HepG2 (cell line): ENCODE results near the gene TMEM185B. TPM values are rescaled to one million over a fixed set of nuclear protein-coding genes. Genes with fewer than 3 reads are reported as not detected.
A peak's percentile ranks its signal among the peaks of the same experiment; 100 is the strongest.

Experiments
- AKAP8 ChIP-seq: sonication (generic); formaldehyde crosslinking; IDR thresholded peaks from 2 replicates; pipeline ENCODE4 v1.5.1; 2020; ENCODE audit warnings: mild to moderate bottlenecking, missing genetic modification reagents
- BORCS8-MEF2B ChIP-seq: sonication (generic); formaldehyde crosslinking; IDR thresholded peaks from 2 replicates; pipeline ENCODE4 v1.8.0; 2022; ENCODE audit warnings: mild to moderate bottlenecking, missing genetic modification reagents
- HMGA1 ChIP-seq: sonication (generic); formaldehyde crosslinking; conservative IDR thresholded peaks from 2 replicates; pipeline ENCODE4 v1.4.0; 2020; ENCODE audit warnings: missing genetic modification reagents
- HMGXB3 ChIP-seq: sonication (generic); formaldehyde crosslinking; IDR thresholded peaks from 2 replicates; pipeline ENCODE4 v1.4.0; 2020; ENCODE audit warnings: missing genetic modification reagents, borderline replicate concordance
- HOMEZ ChIP-seq: IDR thresholded peaks from 2 replicates; pipeline ENCODE4 v1.6.1; 2016; ENCODE audit warnings: low read depth
- MXD4 ChIP-seq: IDR thresholded peaks from 2 replicates; pipeline ENCODE4 v1.6.1; 2016; ENCODE audit warnings: mild to moderate bottlenecking, missing biosample characterization, missing genetic modification reagents
- NONO ChIP-seq, 2 experiments: fragments of 450-650 bp in 1 of 2; sonication (generic) in 1 of 2; formaldehyde crosslinking in 1 of 2; IDR thresholded peaks in 1 of 2; conservative IDR thresholded peaks in 1 of 2; 2 replicates each; pipeline versions ENCODE4 v1.6.1 to v1.8.0; 2017 to 2022; ENCODE audit warnings: mild to moderate bottlenecking in 1 of 2, missing genetic modification reagents in 1 of 2, moderate library complexity in 1 of 2
- PCBP2 ChIP-seq: fragments of 200-400 bp; formaldehyde crosslinking; optimal IDR thresholded peaks from 2 replicates; pipeline ENCODE3; 2018; ENCODE audit warnings: low read length, low read depth; ENCODE audit not compliant: poor library complexity, severe bottlenecking
- PRMT3 ChIP-seq: sonication (generic); formaldehyde crosslinking; IDR thresholded peaks from 2 replicates; pipeline ENCODE4 v1.8.1; 2022; ENCODE audit warnings: low read depth, mild to moderate bottlenecking, moderate library complexity, missing genetic modification reagents, borderline replicate concordance
- RAD51 ChIP-seq: fragments of 450-650 bp; IDR thresholded peaks from 2 replicates; pipeline ENCODE4 v1.6.1; 2016; ENCODE audit warnings: borderline replicate concordance
- SKI ChIP-seq: fragments of 450-650 bp; IDR thresholded peaks from one replicate; pipeline ENCODE4 v1.6.1; 2018; ENCODE audit warnings: mild to moderate bottlenecking; ENCODE audit not compliant: partially characterized antibody
- SP1 ChIP-seq, 2 experiments: fragments of 450-650 bp in 1 of 2; sonication (generic) in 1 of 2; formaldehyde crosslinking in 1 of 2; IDR thresholded peaks; 2 replicates each; pipeline versions ENCODE4 v1.4.0 to v1.6.1; 2016 to 2020; ENCODE audit warnings: missing genetic modification reagents in 1 of 2
- THAP9 ChIP-seq: sonication (generic); formaldehyde crosslinking; IDR thresholded peaks from 2 replicates; pipeline ENCODE4; 2020; ENCODE audit warnings: missing genetic modification reagents, mild to moderate bottlenecking, borderline replicate concordance
- ZBTB14 ChIP-seq: sonication (generic); formaldehyde crosslinking; IDR thresholded peaks from 2 replicates; pipeline ENCODE4 v1.4.0; 2020; ENCODE audit warnings: missing genetic modification reagents
- ZNF20 ChIP-seq: sonication (generic); formaldehyde crosslinking; IDR thresholded peaks from 2 replicates; pipeline ENCODE4 v1.4.0; 2020; ENCODE audit warnings: mild to moderate bottlenecking, moderate library complexity, missing genetic modification reagents
- ZNF513 ChIP-seq: sonication (generic); formaldehyde crosslinking; conservative IDR thresholded peaks from 2 replicates; pipeline ENCODE4 v1.5.0; 2020; ENCODE audit warnings: missing genetic modification reagents
- polyA plus RNA-seq, 8 experiments: library from polyadenylated mRNA; depleted of rRNA in 3 of 8; stranded (reverse) in 7 of 8; unstranded in 1 of 8; fragments of >200 nt; fragmentation: Illumina TruSeq in 4 of 8; extraction: Trizol in 4 of 8; gene quantifications; 2 replicates each; pipeline versions ENCODE4 v1.2.1 to v1.2.3, GENCODE V29; 2011 to 2016; ENCODE audit warnings: low read depth in 4 of 8, missing spikeins in 1 of 8, mixed read lengths in 1 of 8; ENCODE audit not compliant: insufficient read depth in 1 of 8
- total RNA-seq, 5 experiments: library from RNA; depleted of rRNA; stranded (reverse); fragments of >200 nt; fragmentation: Illumina TruSeq; extraction: Trizol; gene quantifications; 2 replicates each; pipeline ENCODE4 v1.2.3, GENCODE V29; 2016; ENCODE audit warnings: low read depth in 1 of 5

The TMEM185B gene
- total and polyA plus RNA-seq, 2 of the 13 experiments (the other 11 are each of a cell fraction or from before 2014, with no cell fraction given) = 5.6 to 7.0 TPM

- no peak for TF ChIP-seq PRMT3
- TF ChIP-seq THAP9 = peak; percentile 62; the same call in 1 of the 2 replicates
- no peak for TF ChIP-seq RAD51
- TF ChIP-seq AKAP8 (CRISPR knock-in tag) = no peak; the same call in 1 of the 2 replicates
- TF ChIP-seq ZBTB14 (CRISPR knock-in tag) = peak; percentile 97
- TF ChIP-seq MXD4 (CRISPR knock-in tag) = peak; percentile 52; the same call in 1 of the 2 replicates
- TF ChIP-seq SKI = no peak
- TF ChIP-seq ZNF20 (CRISPR knock-in tag) = no peak
- no peak for TF ChIP-seq SP1 (IDR thresholded peaks at IDR 0.05)
- TF ChIP-seq SP1 (CRISPR knock-in tag; IDR thresholded peaks at IDR 0.05) = peak; percentile 98
- no peak for TF ChIP-seq ZNF513
- 0 out of 2 replicates have a peak, but pooled peaks have one; percentile 42 for TF ChIP-seq BORCS8-MEF2B (CRISPR knock-in tag)
- no peak for TF ChIP-seq HMGA1 (CRISPR knock-in tag)
- no peak for TF ChIP-seq PCBP2
- no peak for TF ChIP-seq HMGXB3 (CRISPR knock-in tag)
- TF ChIP-seq NONO (IDR thresholded peaks at IDR 0.05) = no peak
- TF ChIP-seq NONO (CRISPR knock-in tag; conservative IDR thresholded peaks at IDR 0.05) = no peak; the same call in 1 of the 2 replicates
- TF ChIP-seq HOMEZ = peak; percentile 30; the same call in 1 of the 2 replicates
These were observed 29.2 kb upstream of the TMEM185B start, which contains the start of gene RALB (continued) for GRCh38 chr2:120252225-120253020.
